H1 (cell line): ENCODE results near the gene KLK1.
"Not testable (repeated sequence)": the region's sequence is repeated elsewhere in the genome, so short reads cannot be mapped to it uniquely, and the experiment has no call there.

Source experiments
- CTCF ChIP-seq, 3 experiments: IDR thresholded peaks; 1 replicate in 2 of 3; 2 replicates in 1 of 3; pipeline versions ENCODE4 v1.5.1 to v1.6.1; 2011; ENCODE audit warnings: low read length in 3 of 3, mild to moderate bottlenecking in 3 of 3, inconsistent platforms in 2 of 3, low read depth in 1 of 3, moderate library complexity in 1 of 3; ENCODE audit not compliant: insufficient read depth in 1 of 3; ENCODE audit errors: control extremely low read depth in 1 of 3
- EZH2 ChIP-seq: fragments of 200-600 bp; sonication (generic); IDR thresholded peaks from 2 replicates; pipeline ENCODE4 v1.7.1; 2012; ENCODE audit warnings: low read depth, mild to moderate bottlenecking, moderate library complexity, low read length, inconsistent platforms; ENCODE audit not compliant: severe bottlenecking
- POLR2AphosphoS5 ChIP-seq: IDR thresholded peaks from 2 replicates; pipeline ENCODE4 v1.6.1; 2011; ENCODE audit warnings: low read depth, low read length
- RNF2 ChIP-seq: fragments of 200-900, 300-1000 bp; sonication (generic); IDR thresholded peaks from 2 replicates; pipeline ENCODE4 v1.7.1; 2016; ENCODE audit warnings: borderline replicate concordance, low read depth, mild to moderate bottlenecking, antibody characterized with exemption, low read length; ENCODE audit not compliant: poor library complexity, severe bottlenecking; ENCODE audit errors: missing control alignments
- TBP ChIP-seq: IDR thresholded peaks from 2 replicates; pipeline ENCODE4 v1.6.1; 2011; ENCODE audit warnings: low read depth, low read length, improper control_type of control experiment
- ZNF274 ChIP-seq: IDR thresholded peaks from 2 replicates; pipeline ENCODE4 v1.7.0; 2012; ENCODE audit warnings: low read length, borderline replicate concordance; ENCODE audit errors: extremely low read depth
- TF ChIP-seq, protein P1 (sequence below): IDR thresholded peaks from 2 replicates; pipeline ENCODE4 v1.6.1; 2012; ENCODE audit warnings: inconsistent platforms
- TF ChIP-seq, protein P2 (sequence below): IDR thresholded peaks from 2 replicates; pipeline ENCODE4 v1.6.1; 2011; ENCODE audit warnings: low read depth, mild to moderate bottlenecking, low read length; ENCODE audit not compliant: insufficient read depth

DNA sequence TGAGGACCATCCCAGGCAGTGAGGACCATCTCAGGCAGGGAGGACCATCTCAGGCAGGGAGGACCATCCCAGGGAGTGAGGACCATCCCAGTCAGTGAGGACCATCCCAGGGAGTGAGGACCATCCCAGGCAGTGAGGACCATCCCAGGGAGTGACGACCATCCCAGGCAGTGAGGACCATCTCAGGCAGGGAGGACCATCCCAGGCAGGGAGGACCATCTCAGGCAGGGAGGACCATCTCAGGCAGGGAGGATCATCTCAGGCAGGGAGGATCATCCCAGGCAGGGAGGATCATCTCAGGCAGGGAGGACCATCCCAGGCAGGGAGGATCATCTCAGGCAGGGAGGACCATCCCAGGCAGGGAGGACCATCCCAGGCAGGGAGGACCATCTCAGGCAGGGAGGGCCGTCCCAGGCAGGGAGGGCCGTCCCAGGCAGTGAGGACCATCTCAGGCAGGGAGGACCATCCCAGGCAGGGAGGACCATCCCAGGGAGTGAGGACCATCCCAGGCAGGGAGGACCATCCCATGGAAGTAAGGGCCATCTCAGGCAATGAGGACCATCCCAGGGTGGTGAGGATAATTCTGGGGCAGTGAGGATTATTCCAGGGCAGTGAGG is 11.9 kb downstream of the KLK1 start:
- TF ChIP-seq POLR2AphosphoS5; EZH2; TBP; CTCF (IDR thresholded peaks at IDR 0.05; ENCODE audit: control extremely low read depth in 1 of 3, insufficient read depth in 1 of 3, low read depth in 1 of 3, low read length in 3 of 3); ZNF274; RNF2: not testable (repeated sequence)
- TF ChIP-seq, protein P1, sequence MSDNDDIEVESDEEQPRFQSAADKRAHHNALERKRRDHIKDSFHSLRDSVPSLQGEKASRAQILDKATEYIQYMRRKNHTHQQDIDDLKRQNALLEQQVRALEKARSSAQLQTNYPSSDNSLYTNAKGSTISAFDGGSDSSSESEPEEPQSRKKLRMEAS = not testable (repeated sequence)
- TF ChIP-seq, protein P2, sequence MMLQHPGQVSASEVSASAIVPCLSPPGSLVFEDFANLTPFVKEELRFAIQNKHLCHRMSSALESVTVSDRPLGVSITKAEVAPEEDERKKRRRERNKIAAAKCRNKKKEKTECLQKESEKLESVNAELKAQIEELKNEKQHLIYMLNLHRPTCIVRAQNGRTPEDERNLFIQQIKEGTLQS = not testable (repeated sequence)
